ENCODE results near the gene NLRP1. TPM values are rescaled to one million over a fixed set of nuclear protein-coding genes. Genes with fewer than 3 reads are reported as not detected.

The NLRP1 gene
- polyA plus RNA-seq, 3 donors, result 13.2 to 388 (median 17.3) TPM

GRCh38 chr17:5533486-5534315, 50.6 kb downstream of the NLRP1 start:
- H3K9me3 Mint-ChIP-seq, result no peaks in the 10 kb centered on the region
- no peak for DNase-seq
- intact Hi-C loops (cut with micrococcal nuclease), result no loop called here
- Histone ChIP-seq H3K4me2 (replicated peaks; ENCODE audit: extremely low read depth, low read length, poor library complexity, severe bottlenecking) (no peak overlapping the region), H3K9ac (ENCODE audit: insufficient read depth, low read length, poor library complexity, severe bottlenecking) (no peak overlapping the region), H3K27ac (ENCODE audit: low read depth in 1 of 2, low read length in 2 of 2) (no peak overlapping the region), H3K4me3 (replicated peaks in 1 of 3; ENCODE audit: low read depth in 2 of 3, low read length in 3 of 3) (no peak overlapping the region), H3K79me2 (ENCODE audit: insufficient read depth, low read length) (no peaks in the 10 kb centered on the region), H3K27me3 (ENCODE audit: control insufficient read depth in 2 of 2, insufficient read depth in 2 of 2, low read length in 2 of 2) (no peaks in the 10 kb centered on the region), H3K36me3 (replicated peaks in 1 of 2; ENCODE audit: control insufficient read depth in 1 of 2, insufficient read depth in 2 of 2, low read length in 2 of 2) (peaks cover 92 to 100% of the 10 kb centered on the region in 2 donors), H3K4me1 (ENCODE audit: control insufficient read depth in 1 of 2, insufficient read depth in 2 of 2, low read length in 2 of 2) (no peaks in the 10 kb centered on the region), H2AFZ (ENCODE audit: insufficient read depth, low read depth, low read length, poor library complexity, severe bottlenecking) (no peak overlapping the region), H4K20me1 (ENCODE audit: insufficient read depth, low read length) (peaks cover 90% of the 10 kb centered on the region), H3K9me3 (replicated peaks in 1 of 2; ENCODE audit: control insufficient read depth in 1 of 2, insufficient read depth in 1 of 2, low read length in 2 of 2) (no peaks in the 10 kb centered on the region)
- no peaks in the 10 kb centered on the region for H3K27me3 Mint-ChIP-seq (ENCODE audit: low read depth in 3 of 3)
- no peak overlapping the region for H3K27ac Mint-ChIP-seq
- no peaks in the 10 kb centered on the region for H3K4me1 Mint-ChIP-seq
- WGBS (ENCODE audit: insufficient coverage), result 100% methylated on average over 3 of the region's 18 CpGs
- no peak for TF ChIP-seq CTCF (IDR thresholded peaks at IDR 0.05)
- H3K4me3 Mint-ChIP-seq, result no peak overlapping the region
- H3K36me3 Mint-ChIP-seq, result peaks cover 91 to 100% of the 10 kb centered on the region in 2 donors

DNA sequence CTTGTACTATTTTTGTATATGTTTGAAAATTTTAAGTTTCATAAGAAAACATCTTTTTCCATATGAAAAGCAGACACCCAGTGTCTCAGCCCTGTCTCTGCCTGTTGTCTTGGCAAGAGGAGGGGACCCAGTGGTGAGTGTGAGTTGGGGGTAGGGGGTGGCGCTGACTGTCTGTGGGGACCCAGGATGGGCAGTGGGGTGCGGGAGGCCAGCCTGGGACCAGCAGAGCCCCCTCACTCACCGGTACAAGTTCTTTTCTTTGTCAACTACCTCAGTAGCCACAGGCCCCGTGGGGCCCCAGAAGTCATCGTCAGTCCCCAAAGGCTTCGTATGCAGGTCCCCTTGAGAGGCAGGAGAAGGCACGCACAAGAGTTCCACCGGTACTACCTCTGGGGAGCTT, 51.7 kb downstream of the NLRP1 start:
- no peak for DNase-seq
- no peak overlapping the region for H3K9ac ChIP-seq (ENCODE audit: insufficient read depth, low read length, poor library complexity, severe bottlenecking)
- peaks cover 90% of the 10 kb centered on the region for H4K20me1 ChIP-seq (ENCODE audit: insufficient read depth, low read length)
- H2AFZ ChIP-seq (ENCODE audit: insufficient read depth, low read depth, low read length, poor library complexity, severe bottlenecking), result no peak overlapping the region
- no peaks in the 10 kb centered on the region for H3K4me1 Mint-ChIP-seq
- peaks cover 92 to 100% of the 10 kb centered on the region in 2 donors for H3K36me3 ChIP-seq (replicated peaks in 1 of 2; ENCODE audit: control insufficient read depth in 1 of 2, insufficient read depth in 2 of 2, low read length in 2 of 2)
- 92% methylated on average over 6 of the region's 8 CpGs for WGBS (ENCODE audit: insufficient coverage)
- H3K9me3 Mint-ChIP-seq, result no peaks in the 10 kb centered on the region
- no peak overlapping the region for H3K4me3 ChIP-seq (replicated peaks in 1 of 3; ENCODE audit: low read depth in 2 of 3, low read length in 3 of 3)
- H3K79me2 ChIP-seq (ENCODE audit: insufficient read depth, low read length), result no peaks in the 10 kb centered on the region
- no peak overlapping the region for H3K4me2 ChIP-seq (replicated peaks; ENCODE audit: extremely low read depth, low read length, poor library complexity, severe bottlenecking)
- intact Hi-C loops (cut with micrococcal nuclease), result no loop called here
- no peaks in the 10 kb centered on the region for H3K27me3 Mint-ChIP-seq (ENCODE audit: low read depth in 3 of 3)
- H3K9me3 ChIP-seq (replicated peaks in 1 of 2; ENCODE audit: control insufficient read depth in 1 of 2, insufficient read depth in 1 of 2, low read length in 2 of 2), result no peaks in the 10 kb centered on the region
- peak overlapping the region in 1 of 7 donors; percentile 61 for H3K27ac Mint-ChIP-seq
- no peak overlapping the region for H3K4me3 Mint-ChIP-seq
- no peaks in the 10 kb centered on the region for H3K27me3 ChIP-seq (ENCODE audit: control insufficient read depth in 2 of 2, insufficient read depth in 2 of 2, low read length in 2 of 2)
- TF ChIP-seq CTCF (IDR thresholded peaks at IDR 0.05), result no peak
- H3K4me1 ChIP-seq (ENCODE audit: control insufficient read depth in 1 of 2, insufficient read depth in 2 of 2, low read length in 2 of 2), result no peaks in the 10 kb centered on the region
- H3K27ac ChIP-seq (ENCODE audit: low read depth in 1 of 2, low read length in 2 of 2), result no peak overlapping the region
- H3K36me3 Mint-ChIP-seq, result peaks cover 91 to 100% of the 10 kb centered on the region in 2 donors

Data from CD14-positive monocyte (primary cell).